Stomach (tissue), 4 donors: Measurements from ENCODE around the gene VEGFA.

Experiments
- POLR2AphosphoS5 ChIP-seq, 3 donors: sonication (generic); formaldehyde crosslinking; IDR thresholded peaks; one replicate each; pipeline ENCODE4 v1.6.1; 2016; ENCODE audit warnings: antibody characterized with exemption in 3 of 3
- TF ChIP-seq, protein P1 (sequence below), 7 experiments: fragments of 450-650 bp in 4 of 7; fragments of 200-600 bp in 3 of 7; sonication (generic) in 3 of 7; IDR thresholded peaks; one replicate each; pipeline ENCODE4 v1.5.1; 2016 to 2019; ENCODE audit warnings: antibody characterized with exemption in 7 of 7, control low read depth in 2 of 7, mild to moderate bottlenecking in 1 of 7

DNA sequence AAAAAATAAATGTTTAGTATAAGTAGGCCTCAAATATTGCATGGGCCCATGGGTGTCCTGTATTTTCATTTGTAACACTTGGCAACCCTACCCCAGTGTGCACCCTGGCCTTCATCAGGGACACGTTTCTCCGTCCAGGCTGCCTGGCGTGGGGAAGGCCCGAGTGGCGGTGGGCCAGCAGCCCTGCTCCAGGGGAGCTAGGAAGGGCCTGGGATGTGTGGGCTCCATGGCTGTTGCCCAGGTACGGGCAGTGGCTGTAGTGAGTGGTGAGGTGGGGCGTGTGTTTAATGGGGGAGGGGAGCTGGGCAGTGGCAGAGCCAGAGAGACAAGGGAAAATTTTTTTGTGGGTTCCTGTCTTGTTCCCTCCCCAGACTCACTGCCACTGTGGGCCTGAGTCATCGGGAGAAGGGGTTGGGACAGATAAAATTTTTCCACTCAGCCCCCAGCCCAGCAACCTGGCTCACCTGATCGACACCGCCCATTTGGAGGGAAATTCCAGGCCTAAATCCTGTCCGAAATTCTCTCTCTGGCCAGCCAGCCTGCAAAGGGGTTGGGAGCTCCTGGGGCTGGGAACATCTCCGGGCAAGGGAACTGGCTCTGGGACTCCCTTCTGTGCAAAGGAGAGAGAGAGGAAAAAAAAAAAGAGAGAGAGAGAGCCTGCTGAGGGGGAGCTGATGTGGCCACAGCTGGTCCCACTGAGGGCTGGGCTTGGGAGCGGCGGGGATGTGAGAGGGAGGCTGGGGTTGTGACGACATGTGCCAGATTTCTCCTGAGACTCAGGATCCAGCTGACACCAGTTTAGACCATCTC is 32.5 kb upstream of the VEGFA start:
- TF ChIP-seq, protein P1, sequence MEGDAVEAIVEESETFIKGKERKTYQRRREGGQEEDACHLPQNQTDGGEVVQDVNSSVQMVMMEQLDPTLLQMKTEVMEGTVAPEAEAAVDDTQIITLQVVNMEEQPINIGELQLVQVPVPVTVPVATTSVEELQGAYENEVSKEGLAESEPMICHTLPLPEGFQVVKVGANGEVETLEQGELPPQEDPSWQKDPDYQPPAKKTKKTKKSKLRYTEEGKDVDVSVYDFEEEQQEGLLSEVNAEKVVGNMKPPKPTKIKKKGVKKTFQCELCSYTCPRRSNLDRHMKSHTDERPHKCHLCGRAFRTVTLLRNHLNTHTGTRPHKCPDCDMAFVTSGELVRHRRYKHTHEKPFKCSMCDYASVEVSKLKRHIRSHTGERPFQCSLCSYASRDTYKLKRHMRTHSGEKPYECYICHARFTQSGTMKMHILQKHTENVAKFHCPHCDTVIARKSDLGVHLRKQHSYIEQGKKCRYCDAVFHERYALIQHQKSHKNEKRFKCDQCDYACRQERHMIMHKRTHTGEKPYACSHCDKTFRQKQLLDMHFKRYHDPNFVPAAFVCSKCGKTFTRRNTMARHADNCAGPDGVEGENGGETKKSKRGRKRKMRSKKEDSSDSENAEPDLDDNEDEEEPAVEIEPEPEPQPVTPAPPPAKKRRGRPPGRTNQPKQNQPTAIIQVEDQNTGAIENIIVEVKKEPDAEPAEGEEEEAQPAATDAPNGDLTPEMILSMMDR (IDR thresholded peaks at IDR 0.05): no peak
- no peak for TF ChIP-seq POLR2AphosphoS5 (IDR thresholded peaks at IDR 0.05)
